Spleen (tissue), 7 donors: ENCODE measurements around the gene AADACL2.

Experiments used
- POLR2A ChIP-seq, 3 donors: fragments of 450-650 bp; IDR thresholded peaks; one replicate each; pipeline ENCODE4 v1.5.1; 2017; ENCODE audit warnings: antibody characterized with exemption in 3 of 3, mild to moderate bottlenecking in 1 of 3
- POLR2AphosphoS5 ChIP-seq, 3 donors: sonication (generic); formaldehyde crosslinking; IDR thresholded peaks; one replicate each; pipeline ENCODE4 v1.5.1; 2017; ENCODE audit warnings: antibody characterized with exemption in 3 of 3
- TF ChIP-seq, protein P1 (sequence below), 11 experiments: fragments of 200-600 bp in 7 of 11; fragments of 450-650 bp in 4 of 11; sonication (generic) in 4 of 11; IDR thresholded peaks in 8 of 11; conservative IDR thresholded peaks in 3 of 11; 1 replicate in 7 of 11; 2 replicates in 4 of 11; pipeline versions ENCODE4 v1.4.0 to v1.8.0; 2016 to 2021; ENCODE audit warnings: antibody characterized with exemption in 11 of 11, inconsistent platforms in 4 of 11, mild to moderate bottlenecking in 1 of 11
- donor health status: DM: no; HTN: no; CAD: no; lungs with moderate emphysema.
- donor health status: DM: no; HTN: no; CAD: no.
- donor health status: DM: no; HTN: no; CAD: no.

DNA sequence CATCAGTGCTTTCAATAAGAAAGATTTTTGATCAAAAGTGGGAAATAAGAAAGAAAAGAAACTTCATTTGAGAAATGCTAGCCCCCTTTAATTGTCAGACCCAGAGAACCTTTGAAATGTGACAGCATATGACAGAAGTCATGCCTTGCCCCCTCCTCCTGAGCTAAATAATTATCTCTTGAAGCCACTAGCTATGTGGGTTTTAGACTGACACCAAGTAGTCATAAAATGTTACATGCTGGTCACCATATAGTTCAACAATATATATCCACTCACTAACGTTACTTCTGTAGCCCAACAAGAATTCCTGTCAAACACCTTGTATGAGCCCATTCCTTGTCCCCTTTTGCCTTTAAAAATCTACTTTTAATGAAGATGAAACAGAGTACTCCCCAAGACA lies 43.1 kb upstream of the AADACL2 start:
- TF ChIP-seq, protein P1, sequence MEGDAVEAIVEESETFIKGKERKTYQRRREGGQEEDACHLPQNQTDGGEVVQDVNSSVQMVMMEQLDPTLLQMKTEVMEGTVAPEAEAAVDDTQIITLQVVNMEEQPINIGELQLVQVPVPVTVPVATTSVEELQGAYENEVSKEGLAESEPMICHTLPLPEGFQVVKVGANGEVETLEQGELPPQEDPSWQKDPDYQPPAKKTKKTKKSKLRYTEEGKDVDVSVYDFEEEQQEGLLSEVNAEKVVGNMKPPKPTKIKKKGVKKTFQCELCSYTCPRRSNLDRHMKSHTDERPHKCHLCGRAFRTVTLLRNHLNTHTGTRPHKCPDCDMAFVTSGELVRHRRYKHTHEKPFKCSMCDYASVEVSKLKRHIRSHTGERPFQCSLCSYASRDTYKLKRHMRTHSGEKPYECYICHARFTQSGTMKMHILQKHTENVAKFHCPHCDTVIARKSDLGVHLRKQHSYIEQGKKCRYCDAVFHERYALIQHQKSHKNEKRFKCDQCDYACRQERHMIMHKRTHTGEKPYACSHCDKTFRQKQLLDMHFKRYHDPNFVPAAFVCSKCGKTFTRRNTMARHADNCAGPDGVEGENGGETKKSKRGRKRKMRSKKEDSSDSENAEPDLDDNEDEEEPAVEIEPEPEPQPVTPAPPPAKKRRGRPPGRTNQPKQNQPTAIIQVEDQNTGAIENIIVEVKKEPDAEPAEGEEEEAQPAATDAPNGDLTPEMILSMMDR (IDR thresholded peaks at IDR 0.05 in 8 of 11, conservative IDR thresholded peaks at IDR 0.05 in 3 of 11), result no peak
- TF ChIP-seq POLR2A (IDR thresholded peaks at IDR 0.05) (no peak), POLR2AphosphoS5 (IDR thresholded peaks at IDR 0.05) (no peak)
